DMS 273 (cell line): ENCODE results near the gene SYT7.
A peak's percentile ranks its signal among the peaks of the same experiment; 100 is the strongest.

Source experiments
- DNase-seq: peaks from one replicate; lab custom pipeline; 2025; ENCODE audit not compliant: unreplicated experiment; lab: John Stamatoyannopoulos, UW

The SYT7 gene

DNA sequence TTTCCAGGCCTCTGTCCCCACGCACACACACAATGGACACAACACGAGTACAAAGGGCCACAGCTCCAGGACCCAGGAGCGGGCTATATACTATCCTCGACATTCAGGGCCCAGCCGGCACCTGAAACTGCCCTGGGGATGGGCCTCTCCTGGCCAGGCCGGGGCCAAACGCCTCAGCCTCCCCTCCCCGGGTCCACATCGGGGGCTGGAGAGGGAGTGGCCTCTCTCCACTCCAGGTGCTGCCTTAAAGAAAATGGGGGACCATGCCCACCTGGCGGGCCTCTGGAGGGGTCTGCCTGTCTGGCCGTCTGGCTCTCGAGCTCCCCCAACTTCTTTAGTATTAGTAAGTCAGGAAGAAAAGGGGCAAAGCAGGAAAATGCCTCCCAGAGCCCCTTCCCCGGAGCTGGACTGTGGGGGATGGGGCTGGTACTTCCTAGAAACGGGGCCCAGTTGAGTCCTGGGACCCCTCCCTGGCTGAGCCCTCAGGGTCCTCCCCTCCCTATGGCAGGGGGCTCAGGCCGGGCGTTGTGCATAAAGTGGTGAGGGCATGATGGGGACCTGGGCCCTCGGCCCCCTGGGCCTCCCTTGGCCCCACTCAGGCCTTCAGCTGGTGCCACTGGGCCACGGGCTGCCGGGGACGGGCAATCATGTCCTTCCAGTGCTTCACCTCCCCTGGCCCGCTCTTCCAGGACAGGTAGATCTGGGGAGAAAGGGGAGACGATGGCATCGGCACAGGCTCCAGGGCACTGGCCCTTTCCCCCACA, 62.7 kb downstream of the SYT7 start:
- DNase-seq, result no peak

DNA sequence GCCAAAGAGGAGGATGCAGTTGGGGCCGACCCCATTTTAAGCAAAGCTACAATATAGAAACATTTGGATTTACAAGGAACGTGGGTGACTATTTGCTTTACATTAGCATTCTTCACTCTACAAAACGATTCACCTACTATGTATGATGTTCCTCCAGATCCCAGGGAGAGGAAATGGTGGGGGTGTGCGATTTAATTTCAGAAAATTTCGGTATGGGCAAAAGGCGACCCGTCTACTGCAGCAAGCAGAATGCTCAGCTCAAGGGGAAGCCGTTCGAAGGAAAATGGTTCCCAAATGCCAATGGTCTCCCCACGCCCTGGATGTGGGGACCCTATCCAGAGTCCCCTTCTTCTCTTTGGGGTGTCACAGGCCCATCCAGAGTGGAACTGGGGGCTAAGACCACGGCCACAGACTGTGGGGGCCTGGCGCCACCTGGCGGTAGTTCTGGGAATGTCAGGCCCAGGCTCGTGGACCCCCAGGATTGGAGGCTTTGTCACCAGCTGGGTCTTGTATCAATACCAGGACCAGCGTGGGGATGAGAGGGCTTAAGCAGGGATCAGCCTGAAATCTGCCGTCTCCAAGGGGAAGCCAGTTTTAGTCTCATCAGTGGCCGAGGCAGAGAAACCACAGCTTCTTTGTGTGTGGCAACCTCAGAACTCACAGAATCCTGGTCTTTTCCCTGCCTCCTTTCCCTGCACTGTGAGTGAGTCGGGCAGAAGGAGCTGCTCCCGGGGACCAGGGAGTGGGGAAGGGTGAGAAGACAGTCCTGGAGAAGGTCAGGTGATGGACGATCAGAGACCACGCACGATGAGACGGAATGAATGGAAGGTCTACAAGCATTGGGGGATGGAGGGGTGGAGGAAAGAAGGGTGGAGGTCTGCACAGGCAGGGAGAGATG, 64.0 kb downstream of the SYT7 start:
- peak; percentile 58 for DNase-seq

DNA sequence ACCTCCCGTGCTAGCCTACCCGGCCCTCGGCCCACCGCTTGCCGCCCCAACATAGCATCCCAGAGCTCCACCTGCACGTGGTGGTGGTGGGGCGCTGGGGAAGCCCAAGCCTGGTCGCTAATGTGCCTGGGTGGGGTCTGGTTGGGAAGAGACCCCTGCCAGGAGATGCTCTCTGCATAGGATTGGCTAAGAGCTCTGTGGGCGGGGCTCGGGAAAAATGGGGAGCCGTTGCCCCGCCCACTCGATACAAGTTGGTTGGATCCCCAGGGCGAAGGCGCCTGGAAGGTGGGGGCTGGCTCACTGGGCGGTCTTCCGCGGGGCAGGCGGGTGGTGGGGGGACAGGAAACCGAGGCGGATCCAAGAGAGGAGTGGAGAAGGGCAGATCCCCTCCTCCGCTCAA, 64.7 kb downstream of the SYT7 start:
- DNase-seq, result no peak

DNA sequence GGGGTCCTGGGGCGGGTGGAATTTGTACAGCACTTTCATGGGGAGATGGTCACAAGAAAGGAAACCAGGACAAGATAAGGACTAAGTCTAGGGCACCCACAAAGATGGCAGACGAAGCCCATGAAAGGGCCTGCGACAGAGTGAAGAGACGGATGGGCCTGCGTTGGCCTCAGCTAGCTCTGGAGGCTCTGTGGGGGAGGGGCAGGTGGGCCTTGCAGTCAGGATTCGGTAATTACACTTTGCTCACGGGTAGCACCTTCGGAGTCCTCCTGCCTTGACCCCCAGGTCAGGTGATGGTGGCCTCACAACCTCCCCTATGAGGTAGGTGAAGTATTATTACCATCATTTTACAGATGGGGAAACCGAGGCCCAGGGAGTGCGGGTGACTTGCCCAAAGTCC, 65.2 kb downstream of the SYT7 start:
- DNase-seq, result no peak

DNA sequence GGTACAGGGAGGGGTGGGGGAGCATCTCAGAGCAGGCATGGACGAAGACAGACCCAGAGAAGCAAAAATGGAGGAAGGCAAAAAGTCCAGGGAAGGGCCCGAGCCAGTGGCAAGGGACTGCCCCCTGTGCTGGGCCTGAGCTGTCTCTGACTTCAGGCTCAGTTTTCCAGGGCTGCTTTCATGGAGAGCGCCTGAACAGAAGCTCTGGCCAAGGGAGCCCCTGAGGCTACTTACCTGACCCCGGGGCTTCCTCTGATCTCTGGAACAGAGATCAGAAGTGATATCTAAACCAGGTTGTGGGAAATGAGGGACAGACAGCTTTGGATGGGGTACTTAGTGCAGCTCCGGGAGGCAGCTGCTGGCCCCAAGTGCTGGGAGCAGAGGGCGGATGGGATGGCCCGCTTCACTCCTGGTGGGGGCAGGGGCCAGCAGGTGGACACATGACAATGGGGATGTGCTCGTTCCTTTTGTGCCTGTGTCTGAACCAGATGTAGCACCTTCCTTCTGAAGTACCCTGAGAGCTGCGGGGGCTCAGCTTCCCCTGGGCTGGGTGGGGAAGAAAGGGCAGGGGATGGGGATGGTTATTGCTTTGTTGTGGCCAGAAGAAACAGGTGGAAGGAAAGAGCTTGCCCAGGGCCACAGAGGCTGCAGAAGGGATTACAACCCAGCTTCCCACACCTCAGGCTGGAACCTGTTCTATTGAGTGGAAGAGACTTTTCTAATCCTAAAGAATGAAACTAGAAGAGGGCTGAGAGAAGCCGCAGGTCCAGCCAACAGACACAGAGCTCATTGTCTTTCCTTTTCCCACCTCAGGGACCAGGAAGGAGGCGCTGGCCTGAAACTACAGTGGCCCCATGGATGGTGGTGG, 66.6 kb downstream of the SYT7 start:
- DNase-seq, result no peak

DNA sequence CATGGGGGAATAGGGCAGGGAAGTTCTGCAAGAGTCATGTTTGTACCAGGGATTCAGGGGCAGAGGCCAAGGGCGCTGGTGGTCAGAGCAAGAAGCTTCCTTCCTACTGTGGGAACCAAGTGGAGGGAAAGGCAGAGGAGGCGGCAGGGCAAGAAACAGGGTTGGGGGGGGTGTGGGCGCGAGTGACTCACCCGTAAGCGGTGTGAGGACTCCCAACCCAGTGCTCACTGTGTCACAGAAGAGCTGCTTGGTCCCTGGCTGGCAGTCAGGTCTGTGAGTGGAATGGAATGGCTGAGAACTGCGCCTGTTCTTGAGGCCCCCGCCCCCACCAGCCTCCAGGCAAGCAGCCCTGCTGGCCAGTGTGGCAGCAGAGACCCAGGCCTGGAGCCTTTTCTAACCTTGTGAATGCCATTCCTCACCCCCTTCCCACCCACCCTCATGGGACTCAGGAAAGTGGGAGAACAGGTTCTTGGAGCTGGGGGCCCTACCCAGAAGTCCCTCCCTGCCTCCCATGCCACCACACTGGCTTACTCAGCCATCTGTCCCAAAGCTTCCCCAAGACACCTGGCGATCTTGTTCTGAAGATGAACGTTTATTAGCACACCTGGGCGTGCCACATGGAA, 67.6 kb downstream of the SYT7 start:
- peak; percentile 60 for DNase-seq

DNA sequence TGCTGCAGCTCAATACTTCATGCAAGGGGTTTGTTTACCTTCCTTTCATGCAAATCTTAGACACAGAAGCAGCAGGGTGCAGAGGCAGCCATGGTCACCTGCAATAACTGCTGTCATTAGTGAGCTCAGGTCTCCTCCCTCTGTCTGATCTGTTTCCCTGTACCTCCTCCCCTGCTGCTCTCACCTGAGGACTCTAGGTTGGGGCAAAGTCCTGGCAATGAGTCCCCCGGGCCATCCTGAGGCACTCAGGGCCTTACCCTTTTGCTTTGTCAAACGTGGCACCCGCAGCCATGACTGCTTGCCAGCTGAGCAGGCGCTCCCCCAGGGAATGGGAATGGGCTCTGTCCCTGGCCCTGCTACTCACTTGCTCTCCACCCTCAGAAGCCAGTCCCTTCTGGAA, 68.4 kb downstream of the SYT7 start:
- DNase-seq, result no peak

DNA sequence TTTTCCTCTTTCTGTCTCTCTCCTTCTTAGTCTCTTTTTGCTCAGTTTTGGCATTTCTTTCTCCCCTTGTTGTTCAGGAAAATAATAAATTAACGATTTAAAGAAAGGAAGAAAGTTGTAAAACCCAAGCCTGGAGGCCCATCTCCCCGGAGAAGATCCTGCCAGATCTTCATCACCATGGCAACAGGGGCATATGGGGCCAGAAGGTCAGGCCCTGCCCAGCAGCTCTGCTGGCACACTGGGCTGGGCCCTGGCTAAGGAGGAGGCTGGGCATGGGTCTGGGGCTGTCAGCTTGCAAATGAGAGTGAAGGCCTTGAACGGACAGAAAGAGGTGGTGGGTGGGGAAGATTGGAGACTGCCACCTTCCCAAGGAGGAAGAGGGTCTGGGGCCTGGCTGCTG, 69.5 kb downstream of the SYT7 start:
- DNase-seq, result peak; percentile 37

DNA sequence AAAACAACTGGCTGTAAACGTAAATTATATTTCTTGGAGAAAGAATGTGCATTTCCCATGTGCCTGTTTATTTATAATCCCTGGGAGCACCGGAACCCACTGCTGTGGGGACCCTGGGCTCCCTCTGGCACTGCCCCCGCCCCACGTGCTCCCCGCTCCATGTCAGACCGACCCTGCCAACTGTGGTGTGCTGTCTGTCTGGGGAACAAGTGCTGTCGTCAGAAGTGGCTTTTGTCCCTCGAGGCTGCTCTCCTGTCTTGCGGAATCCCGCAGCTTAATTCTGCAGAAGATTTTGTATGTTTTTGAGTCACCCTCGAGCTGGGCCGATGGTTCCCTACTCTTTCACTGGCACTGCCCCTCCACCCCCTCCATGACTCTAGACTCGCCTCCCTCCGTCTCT, 69.9 kb downstream of the SYT7 start:
- DNase-seq, result no peak

DNA sequence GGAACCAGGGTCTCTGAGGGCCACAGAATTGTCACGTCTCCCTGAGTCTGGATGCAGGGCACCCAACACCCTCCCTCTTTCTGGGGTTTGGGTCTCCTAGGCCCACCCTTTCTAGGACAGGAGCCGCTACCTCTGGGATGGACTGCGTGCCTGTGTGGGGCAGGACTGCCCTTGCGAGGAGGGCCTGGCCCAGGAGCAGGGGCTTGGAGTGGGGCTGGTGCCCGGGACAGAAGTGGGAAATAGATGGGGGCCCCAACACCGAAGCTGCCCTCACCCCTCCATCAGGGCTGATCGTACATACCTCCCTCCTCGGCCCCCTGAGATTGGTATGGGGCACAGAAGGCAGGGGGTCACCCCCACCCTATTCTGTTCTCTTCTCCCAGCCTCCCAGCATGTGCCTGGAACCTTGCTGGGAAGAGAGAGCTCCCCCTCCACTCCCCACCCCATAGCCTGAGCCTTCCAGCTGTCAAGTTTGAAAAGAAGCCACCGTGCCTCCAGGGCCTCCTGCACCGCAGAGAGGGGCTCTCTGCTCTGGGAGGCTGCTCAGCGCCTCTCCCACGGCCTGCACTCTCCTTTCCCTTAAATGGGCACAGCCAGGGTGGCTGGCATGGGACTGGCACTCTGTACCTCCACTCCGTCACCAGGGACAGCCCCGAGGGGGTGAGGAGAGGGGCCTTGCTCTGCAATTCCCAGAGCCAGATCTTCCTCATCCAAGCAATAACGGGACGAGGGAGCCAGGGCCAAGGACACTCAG, 70.5 kb downstream of the SYT7 start:
- peak; percentile 65 for DNase-seq

DNA sequence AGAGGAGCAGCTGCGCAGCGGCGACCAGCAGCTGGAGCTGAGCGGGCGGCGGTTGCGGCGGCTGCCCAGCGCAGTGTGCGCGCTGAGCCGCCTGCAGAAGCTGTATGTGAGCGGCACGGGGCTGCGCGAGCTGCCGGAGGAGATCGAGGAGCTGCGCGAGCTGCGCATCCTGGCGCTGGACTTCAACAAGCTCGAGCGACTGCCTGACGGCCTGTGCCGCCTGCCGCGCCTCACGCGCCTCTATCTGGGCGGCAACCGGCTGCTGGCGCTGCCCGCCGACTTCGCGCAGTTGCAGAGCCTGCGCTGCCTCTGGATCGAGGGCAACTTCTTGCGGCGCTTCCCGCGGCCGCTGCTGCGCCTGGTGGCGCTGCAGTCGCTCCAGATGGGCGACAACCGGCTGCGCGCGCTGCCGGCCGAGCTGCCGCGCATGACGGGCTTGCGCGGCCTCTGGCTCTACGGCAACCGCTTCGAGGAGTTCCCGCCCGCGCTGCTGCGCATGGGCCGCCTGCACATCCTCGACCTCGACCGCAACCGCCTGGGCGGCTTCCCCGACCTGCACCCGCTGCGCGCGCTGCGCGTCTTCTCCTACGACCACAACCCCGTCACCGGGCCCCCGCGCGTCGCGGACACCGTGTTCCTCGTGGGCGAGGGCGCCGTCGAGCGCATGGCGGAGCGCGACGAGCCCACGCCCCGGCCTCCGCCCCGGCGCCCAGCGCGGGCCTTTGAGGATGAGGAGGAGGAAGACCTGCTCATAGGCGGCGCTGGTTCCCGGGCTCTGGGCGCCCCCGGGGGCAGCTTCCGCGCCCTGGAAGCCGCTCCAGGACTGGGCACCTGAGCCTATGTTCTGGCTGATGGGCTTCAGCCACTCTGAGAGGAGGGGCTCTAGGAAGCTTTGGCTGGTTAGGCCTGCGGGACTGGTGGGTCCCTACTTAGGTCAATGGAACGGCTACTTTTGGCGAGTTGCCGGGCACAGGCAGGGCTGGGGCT, 71.5 kb downstream of the SYT7 start:
- DNase-seq, result peak; percentile 95

DNA sequence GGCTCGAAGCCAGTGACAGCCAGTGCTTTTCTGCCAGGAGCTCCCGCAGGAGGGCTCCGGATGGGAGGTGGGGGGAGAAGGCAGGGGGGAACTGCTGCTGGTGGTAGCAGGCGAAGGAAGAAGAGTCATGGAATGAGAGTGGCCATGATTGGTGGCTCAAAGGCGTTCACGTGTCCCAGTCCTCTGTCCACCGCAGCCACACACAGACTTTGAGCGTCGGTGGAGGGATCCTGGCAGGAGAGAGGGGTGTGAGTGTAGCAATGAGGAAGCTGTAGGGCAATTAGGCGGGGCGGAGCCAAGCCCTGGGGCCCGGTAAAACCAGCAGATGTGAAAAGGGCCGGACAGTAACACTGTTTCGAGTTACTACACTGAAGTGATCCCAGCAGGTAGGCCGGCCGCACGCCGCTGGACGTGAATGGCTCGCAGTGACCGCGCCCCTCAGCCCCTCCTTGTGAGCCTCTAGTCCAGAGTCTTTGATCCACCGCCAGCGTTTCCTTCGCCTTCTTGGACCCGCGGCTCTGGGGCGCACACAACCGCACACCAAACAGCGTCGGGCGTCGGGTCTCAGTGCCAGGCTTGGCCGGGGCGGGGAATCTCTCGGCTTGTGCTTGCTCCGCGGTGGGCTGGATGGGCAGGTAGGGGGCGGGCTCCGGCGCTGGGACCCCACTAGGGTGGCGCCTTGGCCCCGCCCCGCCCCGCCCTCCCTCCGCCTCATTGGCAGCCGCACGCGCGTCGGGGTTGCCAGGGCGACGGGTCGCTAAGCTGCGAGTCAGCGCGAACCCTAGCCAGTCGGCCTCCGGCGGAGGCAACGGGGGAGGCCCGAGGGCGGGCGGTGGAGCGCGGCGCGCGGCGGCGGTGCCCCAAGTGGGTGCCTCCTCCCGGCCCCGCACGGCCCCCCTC, 72.7 kb downstream of the SYT7 start, which contains the start of gene LRRC10B:
TSS of gene LRRC10B (plus strand) at position 788 of the 900 bp plus-strand sequence. CDS start 250 bp downstream, outside the sequence.
- peak; percentile 87 for DNase-seq

DNA sequence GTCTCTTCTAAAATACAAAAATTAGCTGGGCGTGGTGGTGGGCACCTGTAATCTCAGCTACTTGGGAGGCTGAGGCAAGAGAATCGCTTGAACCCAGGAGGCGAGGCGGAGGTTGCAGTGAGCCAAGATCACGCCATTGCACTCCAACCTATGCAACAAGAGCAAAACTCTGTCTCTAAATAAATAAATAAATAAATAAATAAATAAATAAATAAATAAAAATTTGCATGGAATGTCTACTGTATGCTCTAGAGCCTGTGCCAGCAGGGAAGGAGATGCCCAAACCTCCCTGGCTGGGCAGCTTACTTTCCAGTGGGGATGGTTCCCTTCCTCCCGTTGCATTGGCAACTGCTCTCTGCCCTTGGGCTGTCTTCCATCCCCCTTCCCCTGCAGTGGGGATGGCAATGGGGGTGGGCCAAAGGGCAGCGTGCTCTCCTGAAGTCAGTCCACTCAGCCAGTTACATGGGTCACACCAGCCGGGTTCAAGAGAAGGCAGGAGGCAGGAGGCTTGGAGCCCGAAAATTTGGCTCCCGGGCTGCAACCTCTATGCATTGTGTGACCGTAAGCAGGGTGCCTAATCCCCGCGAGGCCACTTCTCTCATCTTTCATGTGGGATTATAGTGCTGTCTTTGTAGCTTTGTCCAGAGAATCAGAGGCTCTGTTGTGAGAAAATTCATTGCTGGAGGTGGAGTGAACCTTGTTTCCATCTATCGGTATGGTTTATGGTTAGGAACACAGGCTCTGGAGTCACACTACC, 73.7 kb downstream of the SYT7 start:
- DNase-seq, result no peak

DNA sequence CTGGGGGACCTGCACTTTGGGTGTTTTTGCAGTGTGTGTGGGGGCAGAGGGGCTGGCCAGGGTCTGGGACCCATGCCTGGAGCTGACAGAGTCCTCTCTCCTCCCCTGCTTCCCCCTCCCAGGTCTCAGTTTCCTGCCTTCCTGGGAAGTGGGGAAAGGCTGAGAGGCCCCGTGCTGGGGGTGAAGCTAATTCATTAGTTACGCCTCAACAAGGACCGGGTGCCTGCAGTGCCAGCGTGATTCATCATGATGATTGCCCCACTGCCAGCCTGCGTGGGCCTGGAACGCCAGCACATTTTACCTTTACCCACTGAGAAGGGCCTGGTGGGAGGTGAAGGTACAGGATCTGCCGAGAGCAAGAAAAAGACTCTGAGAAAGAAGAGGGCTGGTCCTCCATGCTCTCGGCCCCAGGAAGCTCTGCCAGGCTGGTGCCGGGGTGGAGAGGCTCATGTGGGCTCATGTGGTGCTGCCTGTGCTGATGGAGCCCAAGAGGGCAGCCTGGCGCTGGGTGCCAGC, 75.2 kb downstream of the SYT7 start:
- DNase-seq, result peak; percentile 56

DNA sequence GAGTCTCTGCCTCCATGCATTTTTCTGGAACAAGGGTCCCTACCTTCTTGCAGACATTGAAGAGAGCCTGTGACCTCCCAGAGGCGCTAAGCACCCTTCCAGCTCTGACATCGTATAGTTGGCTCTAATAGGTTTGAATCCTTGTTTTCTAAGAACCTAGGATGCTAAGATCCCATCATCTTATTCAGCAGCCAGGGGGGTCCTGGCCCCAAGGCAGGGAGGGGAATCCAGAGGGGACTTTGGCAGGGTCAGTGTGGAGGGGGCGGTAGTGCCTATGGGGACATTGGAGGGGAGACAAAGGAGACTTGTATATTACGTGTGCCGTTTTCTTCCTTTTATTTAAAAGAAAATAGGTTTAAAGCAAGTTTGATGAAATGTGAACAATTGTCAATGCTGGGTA, 75.8 kb downstream of the SYT7 start:
- DNase-seq, result no peak

DNA sequence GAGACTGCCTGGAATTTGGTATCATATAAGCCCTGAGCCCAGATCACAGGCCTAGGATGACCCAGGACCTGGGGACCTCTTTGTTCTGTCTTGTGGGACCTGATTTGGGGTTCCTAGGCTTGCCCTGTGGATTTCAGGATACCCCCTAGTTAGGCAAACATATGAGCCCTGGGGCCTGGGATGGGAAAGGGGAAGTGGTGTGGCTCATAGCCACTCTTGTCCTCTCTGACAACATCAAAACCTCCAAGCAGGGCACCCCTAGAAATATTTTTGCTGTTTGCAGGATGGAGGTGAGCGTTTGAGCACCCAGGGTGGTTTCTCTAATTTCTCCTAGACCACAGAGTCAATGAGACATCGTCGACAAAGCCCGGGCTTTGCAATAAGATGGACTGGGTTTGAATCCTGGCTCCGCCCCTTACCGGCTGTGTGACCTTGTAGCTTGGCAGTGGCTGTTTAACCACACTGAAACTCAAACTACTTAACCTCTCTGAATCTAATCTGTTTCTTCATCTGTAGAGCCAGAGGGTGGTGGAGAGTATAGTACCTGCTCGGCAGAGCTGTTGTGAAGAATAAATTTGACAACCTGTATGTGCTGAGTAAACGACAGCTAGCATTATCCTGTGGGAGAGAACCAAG, 77.6 kb downstream of the SYT7 start:
- no peak for DNase-seq
